Activated B cell treated with CpG ODN at 0.5 μM for 24 hours (primary cell): ENCODE measurements around the gene EDN1. TPM values are rescaled to one million over a fixed set of nuclear protein-coding genes. Genes with fewer than 3 reads are reported as not detected.

Experiments used
- ATAC-seq: fragments of 200-7000 bp; cut with Tn5 transposase; one replicate; pipeline ENCODE4 v1.10.0; 2021; ENCODE audit warnings: low read depth, mild to moderate bottlenecking, moderate library complexity
- CTCF ChIA-PET: fragments of 350-600 bp; sonication (Branson Sonifier 250); formaldehyde crosslinking; loops from one replicate; lab custom pipeline; 2021; ENCODE audit warnings: antibody characterized with exemption; lab: Charles Lee
- POLR2A ChIA-PET: fragments of 350-600 bp; sonication (Branson Sonifier 250); formaldehyde crosslinking; loops from one replicate; lab custom pipeline; 2021; ENCODE audit warnings: antibody characterized with exemption; lab: Charles Lee
- DNase-seq: peaks from one replicate; pipeline ENCODE4 v3.0.0; 2022
- H3K27ac Mint-ChIP-seq: one replicate; pipeline ENCODE4 v1.8.0; 2020; ENCODE audit warnings: mixed read lengths
- H3K27me3 Mint-ChIP-seq: one replicate; pipeline ENCODE4 v1.8.0; 2021; ENCODE audit warnings: mixed read lengths
- H3K36me3 Mint-ChIP-seq: one replicate; pipeline ENCODE4 v1.8.0; 2021; ENCODE audit warnings: low read depth, mixed read lengths
- H3K4me1 Mint-ChIP-seq: one replicate; pipeline ENCODE4 v1.8.0; 2021; ENCODE audit warnings: mixed read lengths
- H3K4me3 Mint-ChIP-seq: one replicate; pipeline ENCODE4 v1.8.0; 2020; ENCODE audit warnings: mild to moderate bottlenecking, mixed read lengths
- H3K9me3 Mint-ChIP-seq: one replicate; pipeline ENCODE4 v1.8.0; 2020; ENCODE audit warnings: mixed read lengths
- intact Hi-C: fragments of 100-400 bp; cut with micrococcal nuclease; formaldehyde crosslinking; loops from one replicate; pipeline ENCODE4 v1.15.1; 2024
- total RNA-seq: library from RNA; stranded (reverse); gene quantifications from 2 replicates; pipeline ENCODE4 v1.2.3, GENCODE V29; 2022
- TF ChIP-seq, protein P1 (sequence below): fragments of 200-600 bp; IDR thresholded peaks from one replicate; pipeline ENCODE4 v1.8.0; 2022; ENCODE audit warnings: antibody characterized with exemption, mild to moderate bottlenecking

EDN1 gene
- total RNA-seq, 1 donor from 2014 or later = 0.91 TPM

DNA sequence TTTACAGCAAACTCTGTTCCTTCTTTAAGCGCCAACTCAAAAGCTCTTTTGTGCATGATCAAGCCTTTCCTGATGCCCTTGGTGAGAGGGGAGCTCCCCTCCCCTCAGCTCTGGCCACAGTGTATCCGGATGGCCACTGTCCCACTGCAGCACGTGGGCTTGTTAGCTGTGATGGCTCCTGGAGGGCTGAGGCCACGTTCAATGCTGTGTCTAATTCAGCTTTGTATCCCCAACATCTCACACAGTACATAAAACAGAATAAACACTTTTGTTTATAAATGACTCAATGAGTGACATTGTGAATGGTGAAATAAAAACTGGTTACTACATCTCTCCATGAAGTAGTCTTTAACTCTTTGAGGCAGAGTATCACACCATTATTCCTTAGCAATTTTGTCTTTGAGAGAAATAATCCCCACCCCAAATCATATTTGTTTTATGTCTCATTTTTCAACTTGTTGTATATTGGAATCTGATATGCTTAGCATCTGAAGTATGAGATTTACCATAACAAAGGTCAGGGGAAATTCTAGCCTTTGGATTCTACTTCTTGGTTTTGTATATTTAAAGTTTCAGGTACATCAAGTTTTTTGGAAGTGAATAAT lies 44.5 kb downstream of the EDN1 start:
- DNase-seq = no peak
- Mint-ChIP-seq H3K9me3 (no peaks in the 10 kb centered on the region), H3K4me1 (peaks cover 2% of the 10 kb centered on the region), H3K27ac (no peak overlapping the region), H3K4me3 (no peak overlapping the region), H3K36me3 (no peaks in the 10 kb centered on the region), H3K27me3 (no peaks in the 10 kb centered on the region)
- ChIA-PET CTCF (no interaction called here), POLR2A (interaction anchor here (1.3 kb wide), 1 partner anchor 35 kb away, joined by 3 read pairs; no protein-coding TSS in a partner anchor)
- intact Hi-C loops = no loop called here
- TF ChIP-seq, protein P1, sequence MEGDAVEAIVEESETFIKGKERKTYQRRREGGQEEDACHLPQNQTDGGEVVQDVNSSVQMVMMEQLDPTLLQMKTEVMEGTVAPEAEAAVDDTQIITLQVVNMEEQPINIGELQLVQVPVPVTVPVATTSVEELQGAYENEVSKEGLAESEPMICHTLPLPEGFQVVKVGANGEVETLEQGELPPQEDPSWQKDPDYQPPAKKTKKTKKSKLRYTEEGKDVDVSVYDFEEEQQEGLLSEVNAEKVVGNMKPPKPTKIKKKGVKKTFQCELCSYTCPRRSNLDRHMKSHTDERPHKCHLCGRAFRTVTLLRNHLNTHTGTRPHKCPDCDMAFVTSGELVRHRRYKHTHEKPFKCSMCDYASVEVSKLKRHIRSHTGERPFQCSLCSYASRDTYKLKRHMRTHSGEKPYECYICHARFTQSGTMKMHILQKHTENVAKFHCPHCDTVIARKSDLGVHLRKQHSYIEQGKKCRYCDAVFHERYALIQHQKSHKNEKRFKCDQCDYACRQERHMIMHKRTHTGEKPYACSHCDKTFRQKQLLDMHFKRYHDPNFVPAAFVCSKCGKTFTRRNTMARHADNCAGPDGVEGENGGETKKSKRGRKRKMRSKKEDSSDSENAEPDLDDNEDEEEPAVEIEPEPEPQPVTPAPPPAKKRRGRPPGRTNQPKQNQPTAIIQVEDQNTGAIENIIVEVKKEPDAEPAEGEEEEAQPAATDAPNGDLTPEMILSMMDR = no peak
- ATAC-seq = no peak

DNA sequence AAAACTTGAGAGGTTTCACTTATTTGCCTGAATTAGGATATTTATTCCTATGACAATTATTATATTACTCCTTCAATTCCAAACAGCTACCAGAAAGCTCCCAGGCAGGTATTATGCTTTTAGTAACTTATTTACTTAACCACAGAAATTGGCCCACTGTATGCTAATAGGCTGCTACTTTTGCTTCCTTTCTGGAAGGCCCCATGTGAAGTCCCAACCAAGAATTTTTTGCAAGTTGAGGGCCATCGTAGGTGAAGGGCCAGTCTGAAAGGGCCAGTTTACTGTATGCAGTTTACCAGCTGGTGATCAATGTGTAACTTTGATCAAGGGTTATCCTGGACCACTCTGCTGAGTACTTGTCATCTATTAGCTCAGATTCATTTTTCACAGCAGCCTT lies 45.0 kb downstream of the EDN1 start:
- intact Hi-C loops = no loop called here

DNA sequence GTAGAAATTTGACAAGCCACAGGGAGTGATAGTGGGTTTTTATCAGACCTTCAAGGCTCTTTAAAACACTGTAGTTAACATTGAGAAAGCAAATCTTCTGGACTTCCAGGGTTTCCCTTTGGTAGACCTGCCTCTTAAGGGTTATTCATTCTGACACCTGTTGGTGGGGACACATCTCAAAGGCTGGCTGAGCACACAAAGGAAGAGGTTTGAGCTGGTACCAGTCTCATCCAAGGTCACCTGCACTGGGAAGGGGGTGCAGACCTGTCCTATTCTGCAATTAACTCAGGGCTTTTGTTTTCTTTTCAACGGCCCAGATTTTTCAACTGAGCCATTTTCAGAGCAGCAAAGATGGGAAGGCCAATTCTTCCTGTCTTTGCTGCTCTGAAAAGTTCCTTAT lies 45.6 kb downstream of the EDN1 start:
- TF ChIP-seq, protein P1 = no peak
- Mint-ChIP-seq H3K27me3 (no peaks in the 10 kb centered on the region), H3K4me1 (peaks cover 2% of the 10 kb centered on the region), H3K4me3 (no peak overlapping the region), H3K27ac (no peak overlapping the region), H3K9me3 (no peaks in the 10 kb centered on the region), H3K36me3 (no peaks in the 10 kb centered on the region)
- ChIA-PET POLR2A (interaction anchor here (1.3 kb wide), 1 partner anchor 34 kb away, joined by 3 read pairs; no protein-coding TSS in a partner anchor), CTCF (no interaction called here)
- DNase-seq (no peak), ATAC-seq (no peak)
- intact Hi-C loops = no loop called here

More for the DNA sequence above, 45.0 kb downstream of the EDN1 start:
- no peak for ATAC-seq
- Mint-ChIP-seq H3K9me3 (no peaks in the 10 kb centered on the region), H3K27me3 (no peaks in the 10 kb centered on the region), H3K4me1 (peaks cover 2% of the 10 kb centered on the region), H3K4me3 (no peak overlapping the region), H3K27ac (no peak overlapping the region), H3K36me3 (no peaks in the 10 kb centered on the region)
- no peak for DNase-seq
- TF ChIP-seq, protein P1 = no peak
- POLR2A ChIA-PET = interaction anchor here (1.3 kb wide), 1 partner anchor 34 kb away, joined by 3 read pairs; no protein-coding TSS in a partner anchor
- CTCF ChIA-PET = no interaction called here

DNA sequence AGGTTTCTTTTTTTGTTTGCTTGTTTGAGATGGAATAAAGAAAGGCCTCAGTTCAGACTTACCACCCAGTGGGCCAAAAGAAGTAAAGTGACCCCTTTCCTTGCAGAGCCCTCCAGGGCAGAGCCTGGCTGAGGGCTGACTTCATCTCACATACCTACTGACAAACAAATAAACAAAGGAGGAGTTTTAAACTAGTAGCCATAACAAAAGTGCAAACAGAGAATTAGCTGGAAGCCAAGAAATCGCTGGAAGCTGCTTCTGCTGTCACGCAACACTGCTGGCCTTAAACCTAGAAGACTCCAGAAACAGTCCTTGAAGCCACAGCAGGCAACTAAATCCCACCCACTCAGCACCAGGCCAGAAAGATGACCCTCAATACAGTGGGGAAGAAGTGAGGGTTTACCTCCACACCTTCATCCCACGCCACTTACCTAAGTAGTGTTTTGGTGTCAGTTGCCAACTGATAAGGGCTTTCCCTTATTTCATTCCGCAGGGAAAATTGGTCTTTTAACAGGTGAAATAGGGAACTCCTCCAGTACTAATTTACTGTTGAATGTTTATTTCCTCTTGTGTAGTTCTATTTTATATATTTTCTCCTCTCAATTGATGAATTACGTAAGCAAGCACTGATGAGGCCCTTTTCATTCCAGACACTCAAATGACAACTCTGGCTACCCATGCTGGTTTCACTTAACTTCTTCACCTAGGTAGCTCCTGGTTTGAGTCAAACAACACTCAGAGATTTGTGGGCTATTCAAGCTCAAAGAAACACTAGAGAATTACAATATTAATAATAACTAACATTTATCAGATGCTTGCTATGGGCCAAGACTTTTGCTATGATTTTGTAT lies 46.2 kb downstream of the EDN1 start:
- Mint-ChIP-seq H3K27ac (no peak overlapping the region), H3K27me3 (no peaks in the 10 kb centered on the region), H3K4me1 (peaks cover 2% of the 10 kb centered on the region), H3K4me3 (no peak overlapping the region), H3K36me3 (no peaks in the 10 kb centered on the region), H3K9me3 (no peaks in the 10 kb centered on the region)
- intact Hi-C loops = no loop called here
- DNase-seq (no peak), ATAC-seq (no peak)
- ChIA-PET CTCF (no interaction called here), POLR2A (no interaction called here)
- TF ChIP-seq, protein P1 = no peak

DNA sequence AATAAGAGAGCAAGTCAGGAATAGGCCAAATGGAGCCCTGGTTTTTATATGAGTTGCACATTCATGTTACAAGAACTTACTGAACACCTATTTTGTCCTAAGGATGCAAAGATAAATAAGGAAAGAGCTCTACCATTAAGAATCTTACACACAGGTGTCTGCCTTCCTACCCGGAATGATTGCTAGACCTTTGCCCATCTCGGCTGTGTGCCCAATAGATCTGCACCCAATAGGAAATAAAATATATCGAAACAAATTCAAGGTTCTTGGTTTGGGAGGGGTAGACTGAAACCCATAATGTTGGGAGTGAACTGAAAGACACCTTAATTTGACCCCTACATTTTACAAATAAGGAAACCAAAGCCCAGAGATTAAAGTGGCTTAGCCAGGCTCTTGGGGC lies 48.9 kb downstream of the EDN1 start:
- ChIA-PET POLR2A (no interaction called here), CTCF (no interaction called here)
- H3K4me3 Mint-ChIP-seq = no peak overlapping the region
- ATAC-seq (no peak), DNase-seq (no peak)
- TF ChIP-seq, protein P1 = no peak
- no peaks in the 10 kb centered on the region for H3K9me3 Mint-ChIP-seq
- no peaks in the 10 kb centered on the region for H3K36me3 Mint-ChIP-seq
- intact Hi-C loops = no loop called here
- no peaks in the 10 kb centered on the region for H3K27me3 Mint-ChIP-seq
- no peak overlapping the region for H3K27ac Mint-ChIP-seq
- peaks cover 5% of the 10 kb centered on the region for H3K4me1 Mint-ChIP-seq
